ENCODE measurements around the gene C1QTNF9. TPM values are rescaled to one million over a fixed set of nuclear protein-coding genes. Genes with fewer than 3 reads are reported as not detected.

The C1QTNF9 gene
- total and polyA plus RNA-seq, 2 experiments from 2014 or later: not detected

DNA sequence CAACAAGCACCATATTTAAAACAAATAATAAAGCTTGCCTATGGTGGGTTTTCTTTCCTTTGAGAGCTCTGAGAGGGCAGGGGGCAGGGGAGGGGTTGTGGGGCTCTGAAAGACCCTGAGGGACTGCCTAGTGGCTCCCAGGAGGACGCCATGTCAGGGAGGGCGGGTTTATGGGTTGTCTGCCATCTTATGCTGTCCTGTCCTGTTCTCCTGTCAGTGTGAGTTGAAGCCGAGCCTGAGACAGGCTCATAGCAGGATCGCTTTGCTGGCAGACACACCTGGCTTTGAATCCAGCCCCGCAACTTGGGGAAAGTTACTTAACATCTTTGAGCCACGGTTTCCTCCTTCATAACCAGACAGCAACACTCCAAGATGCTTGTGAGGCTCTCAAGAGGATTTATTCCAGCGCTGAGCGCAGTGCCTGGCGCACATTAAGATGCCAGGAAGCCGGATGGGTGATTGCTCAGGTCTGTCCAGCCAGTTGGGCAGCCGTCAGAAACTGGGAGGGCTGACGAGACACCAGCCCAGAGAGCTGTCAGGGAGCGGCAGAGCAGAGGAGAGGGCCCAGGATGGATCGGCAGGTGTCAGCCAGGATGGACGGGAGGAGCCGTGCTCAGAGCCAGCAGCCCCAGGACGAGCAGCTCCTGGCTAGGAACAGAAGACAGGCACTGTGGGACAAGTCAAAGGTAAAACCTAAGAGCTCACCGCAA lies 36.8 kb upstream of the C1QTNF9 start:
- Histone ChIP-seq H3K9me3 (ENCODE audit: low read depth) (no peaks in the 10 kb centered on the region), H2AFZ (peak overlapping the region; percentile 4), H3K4me2 (peak overlapping the region; percentile 65), H3K4me1 (ENCODE audit: insufficient read depth) (peaks cover 28% of the 10 kb centered on the region), H3K27me3 (no peaks in the 10 kb centered on the region), H3K27ac (peak overlapping the region; percentile 21), H3K9me2 (replicated peaks; ENCODE audit: insufficient read depth) (no peaks in the 10 kb centered on the region), H3K36me3 (replicated peaks; ENCODE audit: insufficient read depth, low read depth) (no peaks in the 10 kb centered on the region), H3K79me2 (no peaks in the 10 kb centered on the region), H3K4me3 (no peak overlapping the region), H4K20me1 (ENCODE audit: insufficient read depth, poor library complexity, severe bottlenecking) (no peaks in the 10 kb centered on the region)
- TF ChIP-seq EZH2 (IDR thresholded peaks at IDR 0.05; ENCODE audit: borderline replicate concordance): no peak
- 80% methylated on average over 17 of the region's 18 CpGs for WGBS (ENCODE audit: low lambda C conversion rate, missing lambda C conversion rate)
- DNase-seq (ENCODE audit: low spot score): no peak

DNA sequence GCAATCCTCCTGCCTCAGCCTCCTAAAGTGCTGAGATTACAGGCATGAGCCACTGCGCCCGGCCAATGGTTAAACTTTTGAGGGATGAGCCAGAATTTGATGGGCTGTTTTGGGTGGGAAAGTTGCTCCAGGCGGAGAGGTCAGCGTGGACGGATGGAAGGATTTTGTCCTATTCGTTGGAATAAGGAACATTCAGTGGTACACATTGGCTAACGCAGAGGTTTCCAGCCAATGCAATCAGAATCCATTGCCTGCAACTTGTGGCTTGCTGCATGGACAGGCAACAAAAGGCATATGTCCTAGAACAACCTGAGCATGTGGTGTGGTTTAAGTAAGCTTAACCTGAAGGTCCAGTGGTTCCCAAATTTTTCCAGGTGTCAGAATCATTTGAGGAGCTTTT lies 35.5 kb upstream of the C1QTNF9 start:
- WGBS (ENCODE audit: low lambda C conversion rate, missing lambda C conversion rate): over 99% methylated on average over 7 of the region's 7 CpGs
- no peaks in the 10 kb centered on the region for H3K27me3 ChIP-seq
- no peaks in the 10 kb centered on the region for H3K9me2 ChIP-seq (replicated peaks; ENCODE audit: insufficient read depth)
- peaks cover 28% of the 10 kb centered on the region for H3K4me1 ChIP-seq (ENCODE audit: insufficient read depth)
- no peak overlapping the region for H2AFZ ChIP-seq
- H3K79me2 ChIP-seq: no peaks in the 10 kb centered on the region
- no peak overlapping the region for H3K27ac ChIP-seq
- no peaks in the 10 kb centered on the region for H4K20me1 ChIP-seq (ENCODE audit: insufficient read depth, poor library complexity, severe bottlenecking)
- DNase-seq (ENCODE audit: low spot score): no peak
- H3K36me3 ChIP-seq (replicated peaks; ENCODE audit: insufficient read depth, low read depth): no peaks in the 10 kb centered on the region
- no peak overlapping the region for H3K4me3 ChIP-seq
- H3K9me3 ChIP-seq (ENCODE audit: low read depth): no peaks in the 10 kb centered on the region
- no peak overlapping the region for H3K4me2 ChIP-seq
- TF ChIP-seq EZH2phosphoT487 (IDR thresholded peaks at IDR 0.05; ENCODE audit: low read depth, severe bottlenecking, unreplicated experiment): no peak
- no peak for TF ChIP-seq CTCF (IDR thresholded peaks at IDR 0.05; ENCODE audit: poor library complexity)
- TF ChIP-seq EZH2 (IDR thresholded peaks at IDR 0.05; ENCODE audit: borderline replicate concordance): no peak

GRCh38 chr13:24274452-24275021 lies 34.8 kb upstream of the C1QTNF9 start:
- H3K9me3 ChIP-seq (ENCODE audit: low read depth): no peaks in the 10 kb centered on the region
- no peak overlapping the region for H2AFZ ChIP-seq
- no peaks in the 10 kb centered on the region for H3K79me2 ChIP-seq
- H3K36me3 ChIP-seq (replicated peaks; ENCODE audit: insufficient read depth, low read depth): no peaks in the 10 kb centered on the region
- no peaks in the 10 kb centered on the region for H3K27me3 ChIP-seq
- no peak for DNase-seq (ENCODE audit: low spot score)
- H3K4me3 ChIP-seq: no peak overlapping the region
- H3K27ac ChIP-seq: no peak overlapping the region
- peaks cover 28% of the 10 kb centered on the region for H3K4me1 ChIP-seq (ENCODE audit: insufficient read depth)
- no peak overlapping the region for H3K4me2 ChIP-seq
- 80% methylated on average over 6 of the region's 6 CpGs for WGBS (ENCODE audit: low lambda C conversion rate, missing lambda C conversion rate)
- TF ChIP-seq EZH2 (IDR thresholded peaks at IDR 0.05; ENCODE audit: borderline replicate concordance) (no peak), CTCF (IDR thresholded peaks at IDR 0.05; ENCODE audit: poor library complexity) (no peak), EZH2phosphoT487 (IDR thresholded peaks at IDR 0.05; ENCODE audit: low read depth, severe bottlenecking, unreplicated experiment) (no peak)
- no peaks in the 10 kb centered on the region for H4K20me1 ChIP-seq (ENCODE audit: insufficient read depth, poor library complexity, severe bottlenecking)
- no peaks in the 10 kb centered on the region for H3K9me2 ChIP-seq (replicated peaks; ENCODE audit: insufficient read depth)

DNA sequence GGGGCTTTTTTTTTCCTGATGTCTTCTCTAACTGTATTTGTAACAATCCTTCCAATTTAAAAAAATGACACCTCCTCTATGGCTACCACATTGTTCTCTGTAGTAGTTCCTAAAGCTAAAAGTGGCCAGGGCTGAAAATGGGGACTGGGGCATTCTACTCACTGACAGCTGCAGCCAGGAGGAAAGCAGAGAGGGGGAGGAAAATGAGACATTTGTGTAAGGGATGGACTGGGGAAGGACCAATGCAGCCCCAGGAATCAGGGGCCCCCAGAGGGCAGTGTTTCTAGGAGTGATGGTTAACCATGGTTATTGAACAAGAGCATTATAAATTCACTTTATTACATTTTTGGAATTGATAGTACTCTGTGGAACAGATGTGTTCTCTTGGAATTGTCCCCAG lies 34.3 kb upstream of the C1QTNF9 start:
- Histone ChIP-seq H3K4me1 (ENCODE audit: insufficient read depth) (peaks cover 26% of the 10 kb centered on the region), H3K9me2 (replicated peaks; ENCODE audit: insufficient read depth) (no peaks in the 10 kb centered on the region), H3K4me3 (no peak overlapping the region), H3K9me3 (ENCODE audit: low read depth) (no peaks in the 10 kb centered on the region), H4K20me1 (ENCODE audit: insufficient read depth, poor library complexity, severe bottlenecking) (no peaks in the 10 kb centered on the region), H3K4me2 (no peak overlapping the region), H3K79me2 (no peaks in the 10 kb centered on the region), H3K27ac (no peak overlapping the region), H3K27me3 (no peaks in the 10 kb centered on the region), H3K36me3 (replicated peaks; ENCODE audit: insufficient read depth, low read depth) (no peaks in the 10 kb centered on the region), H2AFZ (no peak overlapping the region)
- DNase-seq (ENCODE audit: low spot score): no peak
- TF ChIP-seq CTCF (IDR thresholded peaks at IDR 0.05; ENCODE audit: poor library complexity) (no peak), EZH2phosphoT487 (IDR thresholded peaks at IDR 0.05; ENCODE audit: low read depth, severe bottlenecking, unreplicated experiment) (no peak), EZH2 (IDR thresholded peaks at IDR 0.05; ENCODE audit: borderline replicate concordance) (no peak)
